K562 (cell line): ENCODE data around the gene DHRS13. TPM values are rescaled to one million over a fixed set of nuclear protein-coding genes. Genes with fewer than 3 reads are reported as not detected.
A peak's percentile ranks its signal among the peaks of the same experiment; 100 is the strongest.

Experiments used
- CHAMP1 ChIP-seq: fragments of 450-650 bp; IDR thresholded peaks from 2 replicates; pipeline ENCODE4 v1.6.1; 2016; ENCODE audit warnings: mild to moderate bottlenecking
- FOXK2 ChIP-seq, 2 experiments: fragments of 450-650 bp; IDR thresholded peaks in 1 of 2; conservative IDR thresholded peaks in 1 of 2; 2 replicates each; pipeline ENCODE4 v1.6.1; 2016; ENCODE audit warnings: low read depth in 2 of 2, mild to moderate bottlenecking in 1 of 2
- IRF2 ChIP-seq: sonication (generic); formaldehyde crosslinking; IDR thresholded peaks from 2 replicates; pipeline ENCODE4 v1.8.1; 2022; ENCODE audit warnings: mild to moderate bottlenecking, missing genetic modification reagents
- KAT8 ChIP-seq: fragments of 450-650 bp; IDR thresholded peaks from 2 replicates; pipeline ENCODE4 v1.6.1; 2016; ENCODE audit warnings: low read depth, mild to moderate bottlenecking
- MAX ChIP-seq: sonication (generic); formaldehyde crosslinking; IDR thresholded peaks from 2 replicates; pipeline ENCODE4 v1.9.0; 2022; ENCODE audit warnings: mild to moderate bottlenecking, missing genetic modification reagents
- MBD1 ChIP-seq: fragments of 250-450 bp; sonication (Bioruptor Pico); IDR thresholded peaks from 2 replicates; pipeline ENCODE4 v1.8.0; 2022; ENCODE audit warnings: inconsistent platforms
- MECOM ChIP-seq: fragments of 250-450 bp; sonication (Bioruptor Pico); IDR thresholded peaks from 2 replicates; pipeline ENCODE4 v1.8.0; 2022; ENCODE audit warnings: inconsistent platforms
- NCOA2 ChIP-seq, 2 experiments: fragments of 450-650 bp; IDR thresholded peaks; 2 replicates each; pipeline ENCODE4 v1.6.1; 2018; ENCODE audit warnings: mild to moderate bottlenecking in 2 of 2, moderate library complexity in 1 of 2; ENCODE audit not compliant: partially characterized antibody in 2 of 2
- NONO ChIP-seq, 2 experiments: fragments of 200-400 bp in 1 of 2; fragments of 450-650 bp in 1 of 2; formaldehyde crosslinking in 1 of 2; IDR thresholded peaks; 2 replicates each; pipeline ENCODE4 v1.6.1; 2017; ENCODE audit warnings: low read depth in 2 of 2, mild to moderate bottlenecking in 2 of 2, moderate library complexity in 2 of 2, low read length in 1 of 2
- PRDM10 ChIP-seq: fragments of 450-650 bp; IDR thresholded peaks from 2 replicates; pipeline ENCODE4 v1.6.1; 2018; ENCODE audit not compliant: partially characterized antibody
- SMAD3 ChIP-seq: fragments of 450-650 bp; formaldehyde crosslinking; conservative IDR thresholded peaks from 2 replicates; pipeline ENCODE4 v1.4.0; 2020; ENCODE audit warnings: mild to moderate bottlenecking
- SRSF7 ChIP-seq: fragments of 200-400 bp; formaldehyde crosslinking; optimal IDR thresholded peaks from 2 replicates; pipeline ENCODE3; 2017; ENCODE audit warnings: mild to moderate bottlenecking, low read depth, low read length
- XRCC5 ChIP-seq: fragments of 200-400 bp; formaldehyde crosslinking; IDR thresholded peaks from 2 replicates; pipeline ENCODE4 v1.6.1; 2017; ENCODE audit warnings: low read depth, mild to moderate bottlenecking, low read length
- ZBTB2 ChIP-seq: fragments of 450-650 bp; IDR thresholded peaks from 2 replicates; pipeline ENCODE4 v1.6.1; 2016; ENCODE audit warnings: antibody characterized with exemption
- ZC3H11A ChIP-seq: IDR thresholded peaks from 2 replicates; pipeline ENCODE4 v1.6.1; 2012; ENCODE audit warnings: low read depth, low read length, improper control_type of control experiment
- ZNF121 ChIP-seq: sonication (generic); formaldehyde crosslinking; conservative IDR thresholded peaks from 2 replicates; pipeline ENCODE4 v1.8.0; 2022; ENCODE audit warnings: missing genetic modification reagents
- ZNF224 ChIP-seq: sonication (generic); formaldehyde crosslinking; IDR thresholded peaks from 2 replicates; pipeline ENCODE4 v1.8.0; 2022; ENCODE audit warnings: mild to moderate bottlenecking, missing genetic modification reagents
- ZNF778 ChIP-seq: fragments of 450-650 bp; formaldehyde crosslinking; IDR thresholded peaks from 2 replicates; pipeline ENCODE4 v1.4.0; 2020; ENCODE audit warnings: mild to moderate bottlenecking, moderate library complexity
- polyA plus RNA-seq, 8 experiments: library from polyadenylated mRNA; depleted of rRNA in 4 of 8; stranded (reverse) in 5 of 8; unstranded in 3 of 8; fragments of >200 nt; fragmentation: Nextera tagmentation in 2 of 8; fragmentation: Illumina TruSeq in 1 of 8; extraction: Ambion mirVana in 2 of 8; extraction: Trizol in 1 of 8; gene quantifications; 2 replicates each; pipeline versions ENCODE4 v1.2.1 to v1.2.3, GENCODE V29; 2011 to 2014; ENCODE audit warnings: inconsistent platforms in 1 of 8, missing spikeins in 1 of 8
- total RNA-seq, 7 experiments: library from RNA; depleted of rRNA in 6 of 7; stranded (reverse); fragments of >200 nt in 6 of 7; fragmentation: Illumina TruSeq in 2 of 7; extraction: Trizol in 2 of 7; gene quantifications; 2 replicates each; pipeline versions ENCODE4 v1.2.1 to v1.2.3, GENCODE V29; 2011 to 2021; ENCODE audit warnings: low replicate concordance in 1 of 7

The DHRS13 gene
- total and polyA plus RNA-seq, 9 of the 15 experiments (the other 6 are each of a cell fraction or from before 2014, with no cell fraction given): 0.32 to 52.3 (median 34.3) TPM; not detected in 1

GRCh38 chr17:28861393-28862203 is 41.3 kb downstream of the DHRS13 start (continued):
- TF ChIP-seq MBD1 (CRISPR knock-in tag): no peak
- TF ChIP-seq PRDM10: peak; percentile 32
- TF ChIP-seq ZNF778: no peak
- no peak for TF ChIP-seq MAX (CRISPR knock-in tag)
- no peak for TF ChIP-seq IRF2
- no peak for TF ChIP-seq SMAD3 (CRISPR knock-in tag)
- TF ChIP-seq XRCC5: no peak
- TF ChIP-seq NCOA2 (IDR thresholded peaks at IDR 0.05; ENCODE audit: partially characterized antibody in 2 of 2): no peak
- no peak for TF ChIP-seq ZNF224 (CRISPR knock-in tag)
- no peak for TF ChIP-seq CHAMP1
- TF ChIP-seq ZBTB2: peak; percentile 64
- TF ChIP-seq KAT8: no peak
- no peak for TF ChIP-seq NONO (IDR thresholded peaks at IDR 0.05; ENCODE audit: low read depth in 2 of 2, low read length in 1 of 2)
- TF ChIP-seq MECOM: no peak
- no peak for TF ChIP-seq SRSF7
- TF ChIP-seq FOXK2 (conservative IDR thresholded peaks at IDR 0.05 in 1 of 2, IDR thresholded peaks at IDR 0.05 in 1 of 2; ENCODE audit: low read depth in 2 of 2): peak; percentile 39 to 40; a peak in 2 of 4 replicates
- no peak for TF ChIP-seq ZC3H11A
- no peak for TF ChIP-seq ZNF121
